T-helper 1 cell treated with Interleukin-12 subunit alpha and Interleukin-12 subunit beta and Interleukin-4 antibody, amounts not matched to agents 30 μg/mL and 1 μg/mL, for 36 hours (primary cell): ENCODE data around the gene MAP6.

Source experiments
- H3K27ac Mint-ChIP-seq: one replicate; pipeline ENCODE4 v1.8.0; 2021; ENCODE audit warnings: mild to moderate bottlenecking, mixed read lengths
- H3K27me3 Mint-ChIP-seq: one replicate; pipeline ENCODE4 v1.8.0; 2021; ENCODE audit warnings: low read depth, mixed read lengths
- H3K36me3 Mint-ChIP-seq: one replicate; pipeline ENCODE4 v1.8.0; 2021; ENCODE audit warnings: low read depth, mixed read lengths
- H3K4me1 Mint-ChIP-seq: one replicate; pipeline ENCODE4 v1.8.0; 2021; ENCODE audit warnings: low read depth, mixed read lengths
- H3K4me3 Mint-ChIP-seq: one replicate; pipeline ENCODE4 v1.8.0; 2021; ENCODE audit warnings: mild to moderate bottlenecking, moderate library complexity, mixed read lengths
- H3K9me3 Mint-ChIP-seq: one replicate; pipeline ENCODE4 v1.8.0; 2021; ENCODE audit warnings: mixed read lengths

Gene MAP6

GRCh38 chr11:75539459-75540334, 129.1 kb downstream of the MAP6 start:
- no peak overlapping the region for H3K27ac Mint-ChIP-seq

DNA sequence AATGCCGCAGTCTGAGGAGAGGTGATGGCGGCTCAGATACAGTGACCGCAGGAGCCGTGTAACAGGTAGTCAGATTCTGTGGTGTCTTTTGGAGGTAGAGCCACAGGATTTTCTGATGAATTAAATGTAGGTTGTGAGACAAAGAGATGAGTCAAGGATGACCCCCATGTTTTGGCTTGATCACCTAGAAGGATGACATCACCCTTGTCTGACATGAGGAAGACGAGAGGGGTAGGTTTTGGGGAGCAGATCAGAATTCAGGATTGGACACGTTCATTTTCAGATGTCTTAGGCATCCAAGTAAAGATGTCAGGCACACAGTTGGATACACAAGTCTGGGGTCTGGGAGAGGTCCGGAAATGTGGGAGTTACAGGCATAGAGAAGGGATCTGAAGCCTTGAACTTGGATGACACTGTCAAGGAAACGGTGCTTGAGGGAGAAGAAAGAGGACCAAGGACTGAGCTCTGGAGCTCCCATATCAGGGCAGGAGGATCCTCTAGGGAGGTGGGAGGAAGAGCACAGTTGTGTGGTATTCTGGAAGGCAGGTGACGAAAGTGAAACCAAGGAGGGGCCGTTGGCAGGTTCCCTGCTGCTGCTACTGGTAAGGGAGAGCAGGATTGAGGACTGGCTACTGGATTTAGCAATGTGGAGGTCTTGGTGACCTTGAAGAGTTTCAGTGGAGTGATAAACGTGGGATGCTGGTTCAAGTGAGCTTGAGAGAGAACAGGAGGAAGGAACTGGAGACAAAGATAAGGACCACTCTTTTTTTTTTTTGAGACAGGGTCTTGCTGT, 130.5 kb downstream of the MAP6 start:
- H3K4me1 Mint-ChIP-seq = peaks cover 41% of the 10 kb centered on the region
- H3K27ac Mint-ChIP-seq = peak overlapping the region; percentile 74
- no peaks in the 10 kb centered on the region for H3K9me3 Mint-ChIP-seq
- H3K4me3 Mint-ChIP-seq = no peak overlapping the region
- no peaks in the 10 kb centered on the region for H3K36me3 Mint-ChIP-seq
- H3K27me3 Mint-ChIP-seq = no peaks in the 10 kb centered on the region

More at GRCh38 chr11:75539459-75540334, 129.1 kb downstream of the MAP6 start:
- Mint-ChIP-seq H3K36me3 (no peaks in the 10 kb centered on the region), H3K4me1 (peaks cover 33% of the 10 kb centered on the region), H3K9me3 (no peaks in the 10 kb centered on the region), H3K27me3 (no peaks in the 10 kb centered on the region), H3K4me3 (no peak overlapping the region)

DNA sequence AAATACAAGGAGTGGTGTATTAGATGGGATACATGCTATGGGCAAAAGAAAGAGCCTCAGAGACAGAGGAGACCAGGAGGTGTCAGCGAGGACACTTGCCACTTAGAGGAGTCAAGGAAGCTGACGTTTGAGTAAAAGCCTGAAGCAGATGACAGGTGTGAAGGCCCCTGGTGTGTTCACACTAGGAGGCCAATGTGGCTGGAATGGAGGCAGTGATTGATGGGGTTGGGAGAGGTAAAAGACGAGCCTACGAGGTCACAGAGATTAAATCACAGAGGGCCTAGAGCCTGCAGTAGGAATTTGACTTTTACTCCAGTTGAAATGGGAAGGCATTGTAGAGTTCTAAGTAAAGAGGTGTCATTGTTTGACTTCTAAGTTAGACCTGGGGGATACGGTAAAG, 131.1 kb downstream of the MAP6 start:
- no peak overlapping the region for H3K4me3 Mint-ChIP-seq
- no peaks in the 10 kb centered on the region for H3K27me3 Mint-ChIP-seq
- peak overlapping the region; percentile 74 for H3K27ac Mint-ChIP-seq

More for the DNA sequence above, 131.1 kb downstream of the MAP6 start:
- H3K9me3 Mint-ChIP-seq = no peaks in the 10 kb centered on the region
- peaks cover 41% of the 10 kb centered on the region for H3K4me1 Mint-ChIP-seq
- no peaks in the 10 kb centered on the region for H3K36me3 Mint-ChIP-seq
